GM18507 (cell line): Measurements from ENCODE around the gene KIAA0825.

ENCODE experiments used
- DNase-seq: peaks from one replicate; pipeline ENCODE4 v3.0.0; 2011; ENCODE audit warnings: low read depth; ENCODE audit not compliant: insufficient read length; ENCODE audit errors: extremely low spot score
- FAIRE-seq: peaks from 2 replicates; lab custom pipeline; 2011; peaks lifted over from hg19 to GRCh38; lab: Jason Lieb, UNC

Gene KIAA0825

DNA sequence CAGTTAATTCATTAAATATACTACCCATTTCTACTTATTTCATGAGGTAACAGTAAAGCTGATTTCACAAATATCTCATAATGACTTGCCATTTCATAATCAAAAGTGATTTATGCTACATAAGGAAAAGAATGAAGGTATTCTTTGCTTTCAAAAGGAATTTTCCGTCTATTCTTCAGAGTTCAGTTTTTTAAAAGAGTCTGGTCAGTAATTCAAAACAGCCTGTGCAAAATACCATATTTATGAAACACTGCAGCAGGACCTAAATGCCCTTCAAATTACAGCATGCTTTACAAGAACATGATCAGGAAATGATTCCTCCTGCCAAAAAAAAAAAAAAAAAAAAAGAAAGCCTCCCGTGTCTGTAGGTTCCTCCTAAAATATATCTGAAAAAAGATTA lies 154.7 kb downstream of the KIAA0825 start:
- FAIRE-seq (no peak), DNase-seq (no peak)

DNA sequence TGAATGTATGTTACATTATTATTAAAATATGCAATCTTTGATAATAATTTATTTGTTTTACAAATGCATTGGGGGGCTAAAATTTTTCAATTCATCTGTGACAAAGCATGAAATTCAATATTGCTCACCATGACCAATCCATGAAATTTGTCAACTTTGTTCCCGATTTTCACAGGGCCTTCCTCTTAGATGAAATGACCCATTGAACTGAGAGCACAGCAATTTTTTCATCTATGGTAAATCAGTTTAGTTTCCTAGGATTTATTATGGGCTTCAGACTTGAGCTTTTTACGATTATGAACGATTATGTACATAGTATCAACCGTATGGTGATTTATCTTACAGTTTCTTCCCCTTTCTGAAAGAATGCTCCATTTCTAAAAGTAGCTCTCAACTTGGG lies 157.3 kb downstream of the KIAA0825 start:
- no peak for FAIRE-seq
- no peak for DNase-seq

DNA sequence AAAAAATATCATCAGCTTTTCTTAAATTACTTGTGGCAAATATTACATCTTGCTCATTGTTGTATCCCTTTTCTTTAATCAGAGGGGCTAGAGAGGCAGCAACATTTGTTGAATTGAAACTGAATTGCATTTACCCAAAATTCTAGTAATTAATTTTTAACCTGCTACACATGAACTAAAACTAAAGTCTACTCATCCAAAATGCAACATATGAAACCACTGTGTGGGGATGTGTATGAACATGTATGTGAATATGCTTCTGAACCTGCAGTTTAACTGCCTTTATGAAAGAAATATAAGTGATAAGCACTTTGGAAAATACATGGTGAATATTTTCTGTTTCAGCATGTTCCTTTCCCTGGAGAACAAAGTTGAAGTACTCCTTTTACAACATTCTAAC lies 158.5 kb downstream of the KIAA0825 start:
- FAIRE-seq, result no peak

DNA sequence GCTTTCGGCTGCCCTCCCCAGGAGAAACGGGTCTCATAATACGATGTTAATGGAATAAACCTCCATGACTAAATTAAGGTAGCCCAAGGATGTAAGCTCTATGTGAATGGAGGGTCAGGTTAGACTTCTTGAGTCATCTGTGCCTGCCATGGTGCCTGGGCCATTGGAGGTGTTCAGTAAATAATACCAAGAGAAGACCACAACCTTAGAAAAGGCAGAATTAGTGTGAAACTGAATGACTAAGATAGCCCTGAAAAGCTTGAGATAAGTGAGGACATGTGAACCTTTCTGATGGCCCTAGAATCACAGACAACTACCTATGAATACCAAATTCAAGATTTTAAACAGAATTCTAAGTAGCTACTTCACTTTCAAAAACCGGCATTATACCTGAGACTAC lies 160.6 kb downstream of the KIAA0825 start:
- no peak for DNase-seq
- FAIRE-seq, result no peak

More for the DNA sequence above, 158.5 kb downstream of the KIAA0825 start:
- no peak for DNase-seq

DNA sequence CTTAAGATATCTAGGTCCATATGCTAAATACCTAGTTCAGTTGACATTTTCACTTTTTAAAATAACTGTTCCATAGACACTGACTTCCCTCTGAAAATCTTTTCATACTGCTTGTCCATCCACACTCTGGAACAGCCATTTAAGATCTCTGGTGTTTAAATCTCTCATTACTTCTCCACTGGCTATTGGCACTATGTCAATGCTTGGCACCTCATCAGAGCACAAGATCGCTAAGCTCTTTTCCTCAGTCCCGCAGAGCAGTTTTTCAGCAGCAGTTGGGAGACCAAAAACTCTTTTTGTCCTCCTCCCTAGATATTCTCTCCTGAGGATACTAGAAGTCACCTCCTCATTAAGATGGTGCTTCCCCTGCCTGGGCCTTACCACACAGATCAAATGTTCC lies 172.7 kb downstream of the KIAA0825 start:
- DNase-seq (no peak), FAIRE-seq (no peak)

DNA sequence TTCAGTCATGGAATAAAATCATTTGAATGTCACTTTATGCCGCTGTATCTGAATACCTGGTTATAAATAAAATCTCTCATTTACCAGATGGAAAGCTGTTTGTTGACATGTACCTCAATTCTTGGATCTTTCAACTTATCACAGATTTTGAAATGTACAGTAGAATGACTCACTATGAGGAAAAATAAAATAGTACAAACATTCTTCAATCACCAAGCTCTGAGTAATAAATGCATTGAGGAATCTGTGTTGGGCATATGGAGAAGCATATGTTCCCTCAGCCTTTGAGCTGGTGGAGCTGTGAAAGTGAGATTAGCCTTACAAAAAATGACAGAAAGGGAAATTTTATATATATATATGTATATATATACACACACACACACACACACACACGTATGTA lies 175.4 kb downstream of the KIAA0825 start:
- DNase-seq, result no peak
- FAIRE-seq, result no peak

DNA sequence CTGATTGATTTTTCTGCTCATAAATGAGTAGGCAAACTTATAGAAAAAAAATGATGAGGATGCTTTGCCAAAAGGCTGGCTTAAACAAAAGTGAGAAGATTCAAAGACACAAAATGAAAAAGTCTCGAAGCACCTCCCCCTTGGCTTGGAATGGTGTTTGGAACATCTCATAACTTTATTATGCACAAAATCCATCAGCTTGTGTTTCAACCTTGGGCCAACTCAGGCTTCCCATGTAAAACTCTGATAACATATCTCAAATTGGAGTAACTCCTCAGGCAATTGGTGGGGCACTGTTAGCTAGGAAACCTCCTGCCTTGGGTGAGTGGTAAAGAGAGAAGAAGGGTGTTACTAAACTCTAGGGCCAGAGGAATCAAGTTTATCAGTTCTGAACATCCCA lies 176.3 kb downstream of the KIAA0825 start:
- DNase-seq (no peak), FAIRE-seq (no peak)

DNA sequence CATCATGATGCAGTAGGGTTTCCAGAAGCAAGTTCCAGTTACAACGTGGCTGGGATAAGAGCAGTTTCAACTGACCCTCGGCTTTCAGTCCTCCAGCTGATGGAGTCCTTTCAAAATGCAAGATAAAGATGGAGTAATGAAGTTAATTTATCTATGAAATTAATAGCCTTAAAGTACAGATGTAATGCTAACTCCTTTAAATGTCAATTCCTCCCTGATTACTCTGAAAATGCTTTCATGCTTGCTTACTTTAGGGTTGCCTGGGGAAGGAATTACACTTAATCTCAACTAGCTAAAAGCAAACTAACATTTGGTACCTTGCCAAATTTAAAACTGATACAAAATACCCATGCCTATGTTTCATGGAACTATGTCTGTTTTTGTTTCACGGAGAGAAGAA lies 178.4 kb downstream of the KIAA0825 start:
- DNase-seq (no peak), FAIRE-seq (no peak)

DNA sequence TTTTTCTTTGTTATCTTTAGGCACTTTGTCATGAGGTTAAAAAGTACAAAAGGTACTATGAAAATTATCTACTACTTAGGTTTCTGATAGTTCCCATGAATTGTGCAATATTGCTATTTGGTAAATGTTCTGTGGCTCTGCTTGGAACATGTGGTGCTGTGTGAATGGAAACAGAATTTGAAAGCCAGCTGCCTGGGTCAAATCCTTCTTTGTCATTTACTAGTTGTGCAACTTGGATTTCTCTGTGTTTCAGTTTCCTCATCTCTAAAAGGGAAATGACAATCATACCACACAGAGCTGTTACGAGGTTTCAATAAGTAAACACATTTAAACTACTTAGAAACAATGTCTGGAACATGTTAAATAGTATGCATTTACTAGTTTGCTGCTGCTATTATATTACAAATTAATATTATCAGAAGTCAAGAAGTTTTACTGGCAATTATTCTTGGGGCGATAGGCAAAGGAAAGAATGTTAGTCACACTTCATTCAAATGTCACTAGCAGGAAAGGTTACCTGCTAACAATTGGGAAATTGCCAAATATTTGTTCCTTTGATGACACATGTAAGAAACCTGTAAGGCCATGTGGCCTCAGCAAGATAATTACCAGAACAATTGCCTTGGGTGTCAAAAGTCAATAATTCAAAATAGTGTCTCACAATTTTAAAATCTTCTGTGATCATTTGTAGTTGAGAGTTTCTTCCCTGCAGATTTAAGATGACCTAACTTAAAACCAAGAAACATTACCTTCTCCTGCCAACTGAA lies 184.8 kb downstream of the KIAA0825 start:
- no peak for DNase-seq
- FAIRE-seq, result no peak

DNA sequence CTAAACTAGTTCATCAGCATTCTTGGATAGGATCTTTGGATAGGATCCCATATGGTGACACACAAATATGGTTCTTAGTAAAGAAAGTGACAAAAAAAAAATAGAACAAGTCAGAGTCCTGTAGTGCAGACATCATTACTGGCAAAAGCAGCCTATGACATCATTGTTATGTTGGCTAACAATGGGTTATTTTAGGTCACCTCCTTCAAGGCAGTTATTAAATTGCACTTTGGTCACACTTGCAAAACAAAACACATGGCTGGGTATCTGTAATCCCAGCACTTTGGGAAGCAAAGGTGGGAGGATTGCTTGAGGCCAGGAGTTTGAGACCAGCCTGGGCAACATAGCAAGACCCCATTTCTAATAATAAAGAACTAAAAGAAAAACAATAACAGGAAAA lies 185.9 kb downstream of the KIAA0825 start:
- no peak for FAIRE-seq
- no peak for DNase-seq

DNA sequence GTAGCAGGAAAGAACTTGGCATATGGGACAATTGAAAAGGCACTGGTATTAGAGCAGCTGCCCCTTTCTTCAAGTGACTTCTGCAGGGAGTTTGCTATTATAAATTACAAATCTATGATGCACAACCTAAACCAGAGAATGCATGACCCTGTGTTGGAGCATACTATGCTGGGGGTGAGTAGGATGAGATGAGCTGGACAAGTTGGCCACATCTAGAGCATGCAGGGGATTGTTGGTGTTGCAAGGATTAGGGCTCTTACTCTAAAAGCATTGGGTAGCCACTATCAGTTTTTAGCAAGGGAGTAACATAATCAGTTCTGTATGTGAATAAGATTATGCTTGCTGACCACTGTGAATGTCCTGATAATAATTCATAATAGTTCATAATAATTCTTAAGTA lies 186.7 kb downstream of the KIAA0825 start:
- FAIRE-seq (no peak), DNase-seq (no peak)

DNA sequence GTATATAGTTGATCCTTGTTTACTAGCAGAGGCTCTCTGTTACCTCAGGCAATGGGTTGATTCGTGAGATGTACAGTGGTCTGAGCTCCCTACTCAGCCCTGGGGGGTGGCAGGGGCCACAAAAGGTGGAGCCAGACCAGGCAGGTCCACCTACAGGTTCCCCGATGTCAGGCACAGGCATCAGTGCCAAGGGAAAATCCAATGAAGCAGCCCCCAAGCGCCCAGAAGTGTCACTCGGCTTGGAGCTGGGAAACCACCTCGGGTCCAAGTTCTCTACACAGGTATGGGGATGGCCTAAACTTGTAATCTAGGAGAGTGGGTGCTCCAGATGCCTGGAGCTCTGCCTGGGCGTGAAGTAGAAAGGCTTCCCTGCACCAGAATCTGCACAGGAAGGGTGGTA lies 188.8 kb downstream of the KIAA0825 start:
- DNase-seq, result no peak
- FAIRE-seq, result no peak

DNA sequence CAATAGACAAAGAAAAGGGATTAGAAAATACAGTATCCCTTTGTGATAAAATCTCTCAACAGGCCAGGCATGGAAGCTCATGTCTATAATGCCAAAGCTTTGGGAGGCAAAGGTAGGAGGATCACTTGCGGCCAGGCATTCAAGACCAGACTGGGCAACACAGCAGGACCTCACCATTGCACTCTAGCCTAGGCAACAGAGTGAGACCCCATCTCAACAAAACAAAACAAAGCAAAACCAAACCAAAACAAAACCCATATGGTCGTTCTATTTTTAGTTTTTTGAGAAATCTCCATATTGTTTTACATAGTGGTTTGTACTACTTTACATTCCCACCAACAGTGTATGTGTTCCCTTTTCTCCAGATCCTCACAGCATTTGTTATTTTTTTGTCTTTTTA lies 193.0 kb downstream of the KIAA0825 start:
- DNase-seq, result no peak
- FAIRE-seq, result no peak

DNA sequence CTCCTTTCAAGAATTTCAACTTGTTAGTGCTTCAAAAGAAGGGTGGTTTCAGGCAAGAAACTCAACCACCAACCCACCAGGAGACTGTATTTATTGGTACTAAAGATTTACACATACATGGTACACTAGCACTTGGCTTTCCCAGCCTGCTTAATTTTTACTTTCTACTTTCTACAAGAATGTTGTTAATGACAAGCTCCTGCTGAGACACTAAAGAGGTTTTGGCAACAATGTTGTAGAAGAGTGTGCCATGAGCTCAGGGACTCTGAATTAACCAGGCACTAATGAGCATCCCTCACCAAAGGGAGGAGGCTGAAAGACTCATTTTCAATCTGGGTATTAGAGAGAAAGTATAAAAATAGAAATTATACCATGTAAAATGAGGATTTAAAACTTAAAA lies 195.0 kb downstream of the KIAA0825 start:
- DNase-seq (no peak), FAIRE-seq (no peak)

DNA sequence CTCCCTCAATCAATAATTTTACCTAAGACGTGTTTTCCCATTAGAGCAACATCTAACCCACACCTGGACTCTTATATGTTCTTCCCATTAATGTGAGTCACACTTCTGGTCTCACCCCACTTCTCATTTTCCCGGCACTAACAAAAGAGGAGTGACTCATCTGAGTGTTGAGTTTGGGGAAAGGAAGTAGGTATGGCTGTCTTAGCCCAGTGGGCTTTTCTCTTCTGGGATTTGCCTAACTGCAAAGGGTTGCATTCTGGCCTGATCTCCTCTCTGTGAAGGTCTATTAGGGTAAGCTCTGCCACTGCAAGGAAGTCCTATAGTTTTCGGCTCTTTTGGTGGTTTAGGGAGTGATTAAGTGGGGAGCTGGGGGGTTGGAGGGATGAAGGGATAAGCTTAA lies 195.6 kb downstream of the KIAA0825 start:
- no peak for FAIRE-seq
- no peak for DNase-seq

DNA sequence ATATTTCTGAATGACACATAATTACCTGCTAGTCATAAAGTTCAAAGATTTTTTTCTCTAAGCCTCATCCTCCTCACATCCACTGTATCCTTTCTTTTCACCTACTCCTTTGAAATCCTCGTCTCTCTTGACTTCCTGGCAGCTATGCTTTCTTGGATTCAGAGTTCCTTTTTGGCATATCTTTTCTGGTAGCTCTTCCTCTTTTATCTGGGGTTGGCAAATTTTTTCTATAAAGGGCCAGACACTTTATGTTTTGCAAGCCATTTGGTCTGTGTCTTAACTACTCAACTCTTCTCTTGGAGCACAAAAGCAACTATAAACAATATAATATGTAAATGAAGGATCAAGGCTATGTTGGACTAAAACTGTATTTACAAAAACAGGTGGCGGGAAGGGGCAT lies 197.5 kb downstream of the KIAA0825 start:
- DNase-seq (no peak), FAIRE-seq (no peak)

DNA sequence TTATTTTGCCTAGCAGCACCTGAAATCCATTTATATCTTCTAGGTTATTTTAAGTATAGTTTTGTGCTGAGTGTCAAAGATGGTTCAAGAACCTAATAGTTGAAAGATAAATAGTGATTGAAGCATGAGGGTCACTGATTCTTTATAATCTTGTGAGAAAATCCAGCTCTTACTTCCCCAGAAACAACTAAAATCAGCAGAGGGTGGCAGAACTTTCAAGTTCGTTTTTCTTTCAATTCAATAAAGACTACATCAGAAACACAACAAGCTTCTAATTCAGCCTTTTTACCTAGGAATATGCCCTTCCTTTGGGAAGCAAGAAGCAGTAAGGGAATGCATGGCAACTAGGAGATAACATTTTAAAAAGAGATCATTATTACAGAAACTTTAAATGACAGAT lies 202.6 kb downstream of the KIAA0825 start:
- FAIRE-seq (no peak), DNase-seq (no peak)

DNA sequence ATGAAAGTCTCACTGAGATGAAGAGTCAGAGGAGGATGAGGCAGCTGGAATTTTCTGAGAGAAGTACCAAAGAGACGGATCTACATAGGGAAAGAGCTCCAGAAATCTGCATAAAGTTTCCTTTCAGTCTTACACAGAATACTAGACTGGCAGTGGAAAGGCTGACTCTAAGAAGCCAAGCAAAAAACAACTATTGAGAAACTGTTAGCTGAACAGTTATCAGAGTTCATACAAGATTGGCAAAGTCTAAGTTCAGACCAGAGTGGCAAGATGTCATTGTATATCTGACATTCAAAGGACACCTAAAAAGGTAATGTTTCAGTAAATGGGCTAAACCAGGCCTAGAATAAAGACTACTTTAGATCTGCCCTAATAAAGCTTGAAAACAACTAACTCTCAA lies 209.0 kb downstream of the KIAA0825 start:
- DNase-seq (no peak), FAIRE-seq (no peak)

DNA sequence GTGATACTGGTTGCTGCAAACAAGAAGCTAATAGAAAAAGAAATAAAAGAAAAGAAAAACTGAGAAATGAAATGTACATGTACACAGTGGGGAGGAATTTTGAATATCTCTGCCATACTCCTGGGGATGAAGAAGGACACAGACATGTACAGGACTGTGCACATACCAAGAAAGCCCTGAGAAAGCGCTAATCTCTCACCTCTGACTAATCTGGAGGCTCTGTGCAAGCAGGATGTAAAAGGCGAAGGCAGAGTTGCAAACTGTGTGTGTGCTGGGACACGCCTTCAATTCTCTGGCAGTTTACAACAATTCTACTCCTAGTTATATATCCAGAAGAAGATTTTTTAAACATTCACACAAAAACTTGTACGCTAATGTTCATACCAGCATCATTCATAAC lies 211.4 kb downstream of the KIAA0825 start:
- FAIRE-seq (no peak), DNase-seq (no peak)

DNA sequence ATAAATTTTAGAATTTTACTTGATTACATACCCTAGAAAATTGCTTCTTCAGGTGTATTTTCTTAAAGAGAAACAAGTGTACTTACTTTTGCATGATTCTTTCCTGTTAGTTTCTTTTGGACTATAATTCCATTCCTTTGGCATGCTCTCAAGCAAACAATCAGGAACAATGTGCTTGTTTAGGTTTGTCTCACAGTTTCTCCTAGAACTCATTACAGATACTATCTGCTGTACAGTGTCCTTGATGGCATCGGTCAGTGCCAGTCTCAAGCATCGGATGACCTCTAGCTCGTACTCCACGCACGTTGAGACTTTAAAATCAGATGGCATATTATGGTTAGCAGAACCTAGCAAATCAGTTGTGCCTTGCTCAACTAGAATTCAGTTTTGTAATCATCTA lies 214.9 kb downstream of the KIAA0825 start:
- no peak for DNase-seq
- no peak for FAIRE-seq

DNA sequence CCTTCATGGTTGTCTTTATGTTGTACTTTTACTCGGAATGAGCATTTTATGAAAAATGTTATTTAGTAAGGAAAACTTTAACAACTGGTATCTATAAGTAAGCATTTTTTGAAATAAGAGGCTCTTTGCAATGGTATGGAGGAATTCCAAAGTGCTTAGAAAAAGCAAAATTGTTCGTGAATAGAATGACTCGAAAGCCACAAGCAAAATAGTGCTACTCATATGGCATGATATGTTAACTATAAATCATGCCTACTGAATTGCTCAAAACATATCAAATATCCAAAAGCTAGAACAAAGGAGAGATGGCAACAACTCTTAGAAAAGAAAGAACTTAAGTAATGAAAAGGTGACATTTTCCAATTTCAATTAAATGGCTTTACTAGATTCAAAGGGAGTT lies 216.3 kb downstream of the KIAA0825 start:
- FAIRE-seq (no peak), DNase-seq (no peak)

DNA sequence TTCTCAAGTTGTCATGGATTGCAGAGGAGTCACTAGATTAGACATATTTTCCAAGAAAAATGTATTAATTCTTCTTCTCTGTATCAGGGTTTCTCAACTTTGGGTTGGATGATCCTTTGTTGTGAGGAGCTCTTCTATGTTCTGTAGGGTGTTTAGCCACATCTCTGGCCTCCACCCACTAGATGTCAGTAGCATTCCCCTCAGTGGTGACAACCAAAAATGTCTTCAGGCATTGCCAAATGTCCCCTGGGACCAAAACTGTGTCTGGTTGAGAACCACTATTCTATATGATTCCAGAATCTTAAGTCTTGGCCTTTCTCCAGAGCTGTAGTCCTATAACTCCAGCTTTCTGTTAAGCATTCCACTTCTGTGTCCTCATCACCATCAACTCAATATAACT lies 220.9 kb downstream of the KIAA0825 start:
- DNase-seq (no peak), FAIRE-seq (no peak)
